Measurements from ENCODE around the gene LMTK3.

Gene LMTK3, protein sequence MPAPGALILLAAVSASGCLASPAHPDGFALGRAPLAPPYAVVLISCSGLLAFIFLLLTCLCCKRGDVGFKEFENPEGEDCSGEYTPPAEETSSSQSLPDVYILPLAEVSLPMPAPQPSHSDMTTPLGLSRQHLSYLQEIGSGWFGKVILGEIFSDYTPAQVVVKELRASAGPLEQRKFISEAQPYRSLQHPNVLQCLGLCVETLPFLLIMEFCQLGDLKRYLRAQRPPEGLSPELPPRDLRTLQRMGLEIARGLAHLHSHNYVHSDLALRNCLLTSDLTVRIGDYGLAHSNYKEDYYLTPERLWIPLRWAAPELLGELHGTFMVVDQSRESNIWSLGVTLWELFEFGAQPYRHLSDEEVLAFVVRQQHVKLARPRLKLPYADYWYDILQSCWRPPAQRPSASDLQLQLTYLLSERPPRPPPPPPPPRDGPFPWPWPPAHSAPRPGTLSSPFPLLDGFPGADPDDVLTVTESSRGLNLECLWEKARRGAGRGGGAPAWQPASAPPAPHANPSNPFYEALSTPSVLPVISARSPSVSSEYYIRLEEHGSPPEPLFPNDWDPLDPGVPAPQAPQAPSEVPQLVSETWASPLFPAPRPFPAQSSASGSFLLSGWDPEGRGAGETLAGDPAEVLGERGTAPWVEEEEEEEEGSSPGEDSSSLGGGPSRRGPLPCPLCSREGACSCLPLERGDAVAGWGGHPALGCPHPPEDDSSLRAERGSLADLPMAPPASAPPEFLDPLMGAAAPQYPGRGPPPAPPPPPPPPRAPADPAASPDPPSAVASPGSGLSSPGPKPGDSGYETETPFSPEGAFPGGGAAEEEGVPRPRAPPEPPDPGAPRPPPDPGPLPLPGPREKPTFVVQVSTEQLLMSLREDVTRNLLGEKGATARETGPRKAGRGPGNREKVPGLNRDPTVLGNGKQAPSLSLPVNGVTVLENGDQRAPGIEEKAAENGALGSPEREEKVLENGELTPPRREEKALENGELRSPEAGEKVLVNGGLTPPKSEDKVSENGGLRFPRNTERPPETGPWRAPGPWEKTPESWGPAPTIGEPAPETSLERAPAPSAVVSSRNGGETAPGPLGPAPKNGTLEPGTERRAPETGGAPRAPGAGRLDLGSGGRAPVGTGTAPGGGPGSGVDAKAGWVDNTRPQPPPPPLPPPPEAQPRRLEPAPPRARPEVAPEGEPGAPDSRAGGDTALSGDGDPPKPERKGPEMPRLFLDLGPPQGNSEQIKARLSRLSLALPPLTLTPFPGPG (N-terminal part only)

DNA sequence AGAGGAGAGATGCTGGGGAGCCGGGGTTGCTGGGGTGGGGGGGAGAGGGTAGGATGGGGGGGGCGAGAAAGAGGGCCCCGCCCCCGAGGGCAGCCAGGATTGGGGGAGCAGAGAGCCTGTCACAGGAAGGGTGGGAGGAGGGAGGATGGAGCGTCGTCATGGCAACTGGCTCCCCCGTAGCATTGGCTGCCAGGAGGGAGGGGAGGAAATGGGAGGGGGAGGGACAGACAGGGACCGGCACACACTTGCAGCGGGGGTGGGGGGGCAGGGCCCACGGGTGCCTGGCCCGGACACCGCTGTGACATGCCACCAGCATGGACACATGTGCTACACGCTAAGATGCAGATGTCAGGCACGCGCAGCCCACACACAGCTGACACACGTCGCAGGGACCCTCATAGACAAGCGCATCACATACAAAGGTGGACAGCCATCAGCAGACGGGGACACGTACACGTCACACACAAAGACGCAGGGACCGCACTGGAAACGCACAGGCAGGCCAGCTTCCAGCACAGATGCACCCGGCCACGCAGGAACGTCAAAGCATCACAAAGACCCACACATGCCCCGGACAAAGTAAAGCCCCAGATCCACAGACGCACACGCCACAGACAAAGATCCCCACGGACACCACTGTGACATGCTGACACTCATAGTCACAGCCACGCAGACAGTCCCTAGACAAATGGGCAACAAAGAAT is at the start of gene LMTK3:
LMTK3 (minus strand) TSS at position 36 of the 704 bp plus-strand sequence. CDS start 259 bp downstream, outside the sequence.
- DNase-seq = peak; percentile 57

DNA sequence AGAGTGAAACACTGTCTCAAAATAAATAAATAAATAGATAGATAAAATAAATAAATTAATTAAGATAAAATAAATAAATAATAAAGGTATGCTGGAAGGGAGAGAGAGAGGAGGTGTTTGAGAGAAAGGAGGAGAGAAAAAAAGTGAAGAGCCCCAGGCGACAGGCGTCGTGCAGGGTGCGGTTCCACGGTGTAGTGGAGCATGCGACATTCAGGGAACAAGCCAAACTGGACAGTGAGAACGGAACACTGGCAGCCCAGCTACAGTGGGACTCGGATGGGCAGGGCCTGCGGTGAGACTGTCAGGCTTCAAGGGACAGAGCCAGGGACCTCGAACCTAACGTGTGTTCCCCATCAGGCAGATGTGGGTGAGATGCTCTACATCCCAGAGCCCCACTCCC is 49.8 kb upstream of the LMTK3 start:
- no peak for DNase-seq

DNA sequence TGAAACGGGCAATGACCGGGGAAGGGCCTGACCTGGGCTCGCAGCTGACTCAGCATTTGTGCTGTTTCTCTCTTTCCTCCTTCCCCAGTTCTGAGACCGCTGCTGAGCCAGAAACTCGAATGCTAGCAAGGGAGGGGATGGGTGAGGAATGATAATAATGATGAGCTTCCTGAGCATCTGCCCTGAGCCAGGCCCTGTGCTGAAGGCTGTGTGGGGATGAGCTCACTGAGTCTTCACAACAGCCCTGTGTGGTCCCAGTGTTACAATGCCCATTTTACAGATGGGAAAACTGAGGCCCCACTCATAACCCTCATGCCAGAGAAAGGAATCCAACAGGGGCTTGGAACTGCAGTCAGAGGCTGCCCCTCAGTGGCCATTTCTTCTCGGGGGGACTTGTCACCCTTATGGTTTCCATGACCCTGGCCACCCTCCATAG is 48.5 kb upstream of the LMTK3 start:
- no peak for DNase-seq

DNA sequence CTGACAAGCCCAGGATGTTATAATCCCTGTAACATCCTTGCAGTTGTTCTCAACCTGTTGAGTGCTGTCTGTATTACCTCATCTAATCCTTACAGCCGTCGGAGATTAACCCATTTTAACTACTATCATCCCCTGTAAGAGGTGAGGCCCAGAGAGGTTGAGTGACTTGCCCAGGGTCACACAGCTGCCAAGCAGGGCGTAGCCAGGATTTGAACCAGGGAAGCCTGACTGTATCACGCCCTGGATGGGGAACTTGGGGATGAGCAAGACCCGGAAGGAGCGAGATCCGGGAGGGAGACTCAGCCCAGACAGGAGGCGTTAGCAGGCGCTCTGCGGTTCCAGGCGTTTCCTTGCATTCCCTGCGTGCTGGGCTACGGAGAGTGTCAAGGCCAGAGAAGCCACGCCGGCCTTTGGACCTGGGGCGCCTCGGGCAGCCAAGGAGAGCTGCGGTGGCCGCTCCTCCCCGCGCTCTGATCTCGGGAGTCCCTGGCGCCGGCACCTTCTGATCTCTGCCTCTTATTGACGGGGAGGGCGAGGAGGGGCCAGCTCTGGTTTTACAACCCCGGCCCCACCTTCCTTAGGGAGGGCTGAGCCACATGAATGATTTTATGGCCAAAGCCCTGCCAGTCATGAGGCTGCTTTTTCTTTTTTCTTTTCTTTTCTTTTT is 46.5 kb upstream of the LMTK3 start:
- no peak for DNase-seq

DNA sequence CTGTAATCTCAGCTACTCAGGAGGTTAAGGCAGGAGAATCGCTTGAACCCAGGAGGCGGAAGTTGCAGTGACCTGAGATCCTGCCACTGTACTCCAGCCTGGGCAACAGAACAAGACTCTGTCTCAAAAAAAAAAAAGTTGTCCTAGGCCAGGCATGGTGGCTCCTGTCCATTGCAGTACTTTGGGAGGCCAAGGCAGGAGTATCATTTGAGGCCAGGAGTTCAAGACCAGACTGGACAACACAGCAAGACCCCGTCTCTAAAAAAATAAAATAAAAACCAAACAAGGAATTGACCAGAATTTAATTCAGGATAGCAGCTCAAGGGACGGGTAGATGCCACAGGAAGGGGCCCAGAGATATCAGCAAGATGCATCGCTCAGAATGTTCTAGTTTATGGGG is 45.2 kb upstream of the LMTK3 start:
- no peak for DNase-seq

DNA sequence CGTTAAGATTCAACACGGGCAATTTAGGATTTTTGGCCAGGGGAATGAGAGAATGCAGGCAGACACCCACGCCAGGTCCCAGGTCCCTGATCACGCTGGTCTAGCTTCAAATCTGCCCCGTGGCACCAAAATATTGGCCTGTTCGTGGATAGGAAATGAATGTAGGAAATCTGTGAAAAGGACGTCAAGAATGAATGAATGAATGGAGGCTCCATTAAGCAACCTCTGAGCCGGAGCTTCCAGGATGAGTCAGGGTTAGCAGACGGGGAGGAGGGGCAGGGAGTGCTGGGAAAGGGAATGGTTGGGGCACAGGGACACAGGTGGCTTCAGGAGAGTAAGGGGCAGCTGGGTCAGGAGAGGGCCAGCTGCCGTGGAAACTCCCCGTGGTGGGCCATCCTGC is 44.5 kb upstream of the LMTK3 start:
- DNase-seq = peak; percentile 17

DNA sequence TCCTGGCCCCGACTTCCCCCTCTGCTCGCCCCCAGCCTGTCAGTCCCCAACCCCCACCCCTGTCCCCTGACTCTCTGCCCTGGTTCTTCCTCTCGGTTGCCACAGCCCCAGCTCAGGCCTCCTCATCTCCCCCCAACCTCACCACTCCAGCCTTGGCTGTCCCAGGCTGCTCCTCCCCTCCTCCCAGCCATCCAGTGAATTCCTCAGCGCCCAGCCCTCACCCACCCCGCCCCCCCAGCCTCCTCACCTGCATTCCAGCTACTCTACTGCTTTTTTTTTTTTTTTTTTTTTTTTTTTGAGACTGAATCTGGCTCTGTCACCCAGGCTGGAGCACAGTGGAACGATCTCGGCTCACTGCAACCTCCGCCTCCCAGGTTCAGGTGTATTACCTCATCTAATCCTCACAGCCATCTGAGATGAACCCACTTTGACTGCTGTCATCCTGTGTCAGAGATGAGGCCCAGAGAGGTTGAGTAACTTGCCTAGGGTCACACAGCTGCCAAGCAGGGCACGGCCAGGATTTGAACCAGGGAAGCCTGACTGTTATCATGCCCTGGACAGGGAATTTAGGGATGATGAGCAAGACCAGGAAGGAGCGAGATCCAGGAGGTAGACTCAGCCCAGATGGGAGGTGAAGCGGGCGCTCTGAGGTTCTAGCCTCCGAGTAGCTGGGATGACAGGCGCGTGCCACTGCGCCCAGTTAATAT is 42.9 kb upstream of the LMTK3 start:
- DNase-seq = no peak

DNA sequence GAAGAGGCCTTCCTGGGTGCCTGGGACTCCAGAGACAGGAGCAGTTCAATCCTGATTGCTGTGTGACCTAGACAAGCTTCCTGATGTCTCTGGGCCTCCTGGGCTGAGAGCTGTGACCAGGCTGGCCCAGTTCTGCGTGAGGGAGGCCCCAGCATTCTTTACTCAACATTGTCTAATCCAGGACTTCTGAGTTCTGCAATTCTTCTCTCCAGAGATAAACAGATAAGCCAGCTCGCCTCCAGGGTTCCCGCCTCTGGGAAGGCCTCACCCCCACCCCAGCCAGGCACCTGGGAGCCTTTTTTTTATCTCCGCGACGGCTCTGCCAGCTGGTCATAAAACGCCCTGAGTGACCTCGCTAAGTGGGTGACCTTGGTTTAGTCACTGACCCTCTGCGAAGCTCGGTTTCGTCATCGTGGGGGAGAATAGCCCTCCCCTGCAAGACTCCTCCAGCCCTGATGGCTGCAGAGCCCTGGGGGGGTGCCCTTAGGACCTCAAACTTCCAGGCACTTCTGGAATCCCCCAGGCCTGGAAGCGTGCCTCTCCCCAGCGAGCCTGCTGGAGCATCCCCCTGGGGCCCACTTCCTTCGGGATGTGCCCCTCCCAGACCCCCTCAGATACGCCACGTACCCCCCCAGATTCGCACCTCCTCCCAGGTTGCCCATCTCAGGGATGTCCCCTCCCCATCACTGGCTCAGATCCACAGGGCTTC is 42.2 kb upstream of the LMTK3 start:
- no peak for DNase-seq

DNA sequence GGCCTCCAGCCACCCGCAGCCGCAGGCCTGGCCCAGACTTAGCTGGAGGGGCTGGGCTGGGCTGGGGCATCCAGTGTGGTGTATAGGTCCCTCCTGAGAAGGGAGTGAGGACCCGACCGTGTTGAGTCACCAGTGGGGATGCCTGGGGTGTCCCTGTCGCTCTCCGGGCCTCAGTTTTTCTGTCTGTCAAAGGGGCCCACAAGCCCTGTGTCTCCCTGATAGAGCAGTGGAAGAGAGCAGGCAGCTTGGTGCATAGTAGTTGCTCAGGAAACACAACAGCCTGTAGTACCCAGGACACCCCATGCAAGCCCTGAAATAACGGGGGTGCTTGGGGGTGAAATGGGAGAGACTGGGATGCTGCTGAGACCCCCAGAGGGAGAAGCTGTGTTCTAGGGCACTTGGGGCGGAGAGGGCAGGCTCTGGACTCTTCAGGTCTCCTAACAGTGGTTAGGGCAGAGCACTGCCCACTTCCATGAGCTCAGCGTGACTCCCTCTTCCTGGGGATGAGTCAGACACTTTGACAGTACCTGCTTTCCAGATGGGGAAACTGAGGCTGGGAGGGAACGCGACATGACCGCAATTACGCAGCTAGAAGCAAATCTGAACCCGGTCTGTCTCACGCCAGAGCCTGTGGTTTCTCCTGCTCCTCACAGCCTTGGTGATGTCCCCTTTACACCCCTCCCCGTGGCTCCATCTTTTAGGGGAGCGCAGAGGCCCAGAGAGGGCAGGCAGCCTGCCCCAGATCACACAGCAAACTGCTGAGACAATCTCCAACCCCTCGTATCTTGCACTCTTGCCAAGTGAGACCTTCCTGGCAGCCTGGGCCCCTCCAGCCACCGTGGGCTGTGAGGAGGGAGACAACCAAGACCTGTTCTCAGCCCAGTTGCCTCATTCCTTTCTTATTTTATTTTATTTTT is 41.0 kb upstream of the LMTK3 start:
- no peak for DNase-seq

DNA sequence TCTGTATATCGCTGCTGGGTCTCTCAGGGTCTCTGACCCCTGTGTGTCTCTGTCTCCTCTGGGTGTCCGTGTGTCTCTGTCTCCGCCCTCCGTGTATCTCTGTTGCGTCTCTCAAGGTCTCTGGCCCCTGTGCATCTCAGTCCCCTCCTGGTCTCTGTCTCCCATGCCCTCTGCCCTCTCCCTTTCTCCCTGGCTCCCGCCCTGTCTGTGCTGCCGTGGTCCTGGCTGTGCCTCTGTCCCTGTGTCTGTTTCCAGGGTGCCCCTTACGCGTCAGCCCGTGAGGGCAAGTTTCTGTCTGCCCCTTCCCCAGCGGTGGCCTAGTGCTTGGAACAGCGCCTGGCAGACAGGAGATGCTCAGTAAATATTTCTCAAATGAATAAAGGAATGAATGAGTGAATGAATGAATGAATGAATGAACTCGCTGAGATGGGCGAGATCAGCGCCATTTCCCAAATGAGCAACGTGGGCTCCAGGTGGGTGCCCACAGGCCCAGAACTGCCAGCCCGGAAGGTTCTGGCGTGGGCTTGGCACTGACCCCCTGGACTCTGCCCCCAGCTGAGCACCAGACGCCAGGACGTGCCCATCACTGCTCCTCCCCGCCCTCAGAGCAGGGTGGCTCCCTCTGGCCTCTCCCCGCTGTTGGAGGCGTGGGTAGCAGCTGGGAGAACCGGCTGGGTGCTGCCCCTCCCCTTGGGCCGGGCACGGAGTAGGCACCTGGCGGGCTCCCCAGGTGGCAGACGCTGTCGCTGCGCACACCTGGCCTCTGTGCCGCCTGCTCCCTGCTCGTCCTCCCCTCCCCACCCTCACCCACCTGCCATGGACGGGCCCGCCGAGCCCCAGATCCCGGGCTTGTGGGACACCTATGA is 40.0 kb upstream of the LMTK3 start, which contains the start of gene SULT2B1:
SULT2B1 (plus strand) TSS at position 736 of the 866 bp plus-strand sequence; CDS start at position 817, 81 bp downstream.
- DNase-seq = no peak

DNA sequence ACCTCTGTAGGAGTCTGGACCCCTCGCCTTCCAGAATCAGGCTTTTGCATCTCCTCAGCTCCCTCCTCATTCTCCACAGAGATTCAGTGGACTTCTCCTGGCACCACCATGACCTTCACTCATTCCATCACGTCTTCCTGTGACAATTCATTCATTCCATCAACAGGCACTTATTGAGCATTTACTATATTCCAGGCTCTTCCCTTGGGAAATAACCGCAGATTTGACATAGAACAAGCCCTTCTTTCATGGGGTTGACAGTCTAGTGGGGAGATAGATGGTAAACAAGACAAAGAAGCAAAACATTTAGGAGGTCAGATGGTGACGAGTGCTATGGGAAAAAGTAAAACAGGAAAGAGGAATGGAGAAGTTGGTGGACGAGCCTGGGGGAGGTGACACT is 37.7 kb upstream of the LMTK3 start:
- no peak for DNase-seq

DNA sequence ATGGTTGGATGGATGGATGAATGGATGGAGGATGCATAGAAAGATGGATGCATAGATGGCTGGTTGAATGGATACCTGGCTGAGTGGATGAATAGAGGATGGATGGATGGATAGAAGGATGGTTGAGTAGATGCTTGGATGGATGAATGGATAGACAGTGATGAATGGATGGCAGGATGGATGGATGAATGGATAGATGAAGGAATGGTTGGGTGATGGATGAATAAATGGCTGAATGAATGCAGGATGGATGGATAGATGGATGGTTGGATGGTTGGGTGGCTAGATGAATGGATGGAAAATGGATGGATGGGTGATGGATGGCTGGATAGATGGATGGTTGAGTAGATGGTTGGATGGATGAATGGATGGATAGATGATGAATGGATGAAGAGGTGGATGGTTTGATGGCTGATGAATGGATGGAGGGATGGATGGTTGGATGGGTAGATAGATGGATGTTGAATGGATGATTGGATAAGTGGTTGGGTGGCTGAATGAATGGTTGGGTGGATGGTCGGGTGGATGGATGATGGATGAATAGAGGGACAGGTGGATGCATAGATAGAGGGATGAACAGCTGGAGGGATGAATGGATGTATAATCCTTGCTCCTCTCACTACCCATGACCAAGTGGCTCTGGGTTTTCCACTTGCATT is 36.7 kb upstream of the LMTK3 start:
- DNase-seq = no peak

DNA sequence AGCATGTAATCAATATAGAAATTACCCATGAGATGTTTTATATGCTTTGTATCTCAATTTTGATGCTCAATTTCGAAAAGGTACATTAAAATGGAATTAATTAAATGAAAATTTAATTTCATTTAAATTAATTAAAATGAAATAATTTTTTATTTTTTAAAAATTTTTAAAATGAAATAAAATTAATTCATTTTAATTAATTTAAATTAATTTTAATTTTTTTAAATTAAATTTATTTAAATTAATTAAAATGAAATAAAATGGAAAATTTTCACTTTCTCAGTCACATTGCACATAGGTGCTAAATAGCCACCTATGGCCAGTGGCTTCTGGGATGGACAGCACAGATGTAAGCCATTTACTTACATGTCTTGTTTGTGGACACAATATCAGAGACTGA is 36.1 kb upstream of the LMTK3 start:
- no peak for DNase-seq

DNA sequence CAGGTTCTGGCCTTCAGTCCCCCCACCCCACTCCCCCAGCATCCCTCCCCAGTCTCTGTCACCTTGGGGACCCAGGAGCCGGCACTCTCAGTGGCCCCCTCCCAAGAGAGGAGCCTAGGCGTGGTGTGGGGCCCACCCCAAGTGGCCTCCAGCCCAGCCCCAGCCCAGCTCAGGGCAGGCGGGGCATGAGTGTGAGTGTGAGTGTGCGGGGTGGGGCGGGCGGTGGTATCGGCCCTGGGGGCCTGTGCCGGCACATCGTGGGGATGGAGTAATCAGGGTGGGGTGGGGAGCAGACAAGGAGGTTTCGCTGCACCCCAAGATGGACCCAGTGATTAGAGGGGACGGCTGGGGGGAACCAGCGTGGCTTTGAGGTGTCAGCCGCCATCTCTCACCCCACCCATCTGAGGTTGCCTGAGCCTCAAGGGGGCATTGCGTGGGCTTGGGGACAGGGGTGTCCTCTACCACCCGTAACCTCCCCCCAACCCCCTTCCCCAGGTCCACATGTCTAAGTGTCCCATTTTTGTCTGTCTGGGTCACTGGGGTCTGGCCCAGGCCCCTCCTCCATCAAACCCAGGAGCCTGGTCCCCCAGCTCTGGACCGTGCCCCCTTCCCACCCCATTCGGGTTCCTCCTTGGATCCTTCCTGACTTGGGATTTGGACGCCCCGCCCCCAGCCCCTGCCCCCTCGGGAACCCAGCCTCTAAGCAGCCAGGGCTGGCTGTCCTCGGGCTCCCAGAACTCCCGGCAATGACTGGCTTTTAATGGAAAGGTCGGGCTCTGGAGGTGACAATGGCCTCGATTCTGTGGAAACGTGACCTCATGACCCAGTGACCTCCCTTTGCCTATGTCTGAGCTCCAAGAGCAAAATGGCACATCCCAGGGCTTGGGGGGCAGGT is 33.5 kb upstream of the LMTK3 start:
- no peak for DNase-seq

DNA sequence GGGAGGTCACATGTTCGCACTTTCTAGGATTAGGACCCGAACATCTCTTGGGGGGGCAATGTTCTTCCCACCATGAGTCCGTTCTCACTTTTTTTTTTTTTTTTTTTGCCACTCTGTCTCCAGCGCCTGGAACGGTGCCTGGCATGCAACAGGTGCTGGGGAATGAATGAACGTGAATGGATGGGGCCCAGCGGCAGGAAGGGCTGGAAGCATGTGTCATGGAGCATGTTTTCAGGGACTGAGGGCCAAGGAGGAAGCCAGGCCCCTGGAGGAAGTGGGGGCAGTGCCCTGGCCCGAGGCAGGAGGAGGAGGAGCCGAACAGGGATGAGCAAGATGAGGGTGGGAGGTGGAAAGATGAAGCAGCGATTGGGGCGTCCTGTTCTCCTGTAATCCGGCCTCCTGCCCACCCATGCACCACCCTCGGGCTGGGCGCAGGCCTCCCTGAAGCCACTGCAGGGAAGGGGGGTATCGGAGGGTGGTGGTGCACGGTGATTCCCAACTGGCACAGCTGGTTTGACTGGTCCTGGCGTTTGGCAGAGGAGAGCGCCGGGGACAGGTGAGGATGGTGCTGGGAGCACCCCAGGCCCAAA is 31.6 kb upstream of the LMTK3 start:
- no peak for DNase-seq

DNA sequence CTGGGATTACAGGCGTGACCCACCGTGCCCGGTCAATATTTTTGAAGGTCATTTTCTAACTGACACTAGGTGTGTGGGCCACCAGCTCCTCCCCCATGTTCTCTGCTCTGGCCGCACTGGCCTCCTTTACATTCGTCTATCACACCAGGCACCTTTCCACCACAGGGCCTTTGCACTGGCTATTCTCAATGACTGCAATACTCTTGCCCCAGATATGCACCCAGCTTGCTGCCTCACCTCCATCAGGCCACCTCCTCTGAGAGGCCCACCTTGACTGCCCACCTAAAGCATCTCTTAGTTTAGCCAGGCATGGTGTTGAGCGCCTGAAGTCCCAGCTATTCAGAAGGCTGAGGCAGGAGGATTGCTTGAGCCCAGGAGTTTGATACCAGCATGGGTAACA is 30.2 kb upstream of the LMTK3 start:
- DNase-seq = no peak

Data from NCI-H524 treated with DMSO at 0.1 percent for 48 hours (cell line).